GM18519 (cell line): ENCODE data around the gene ADAT2.

Experiments used
- ATAC-seq: cut with Tn5 transposase; IDR thresholded peaks from one replicate; pipeline ENCODE4 v1.9.1; 2021; ENCODE audit warnings: mild to moderate bottlenecking, moderate library complexity; ENCODE audit not compliant: unreplicated experiment, low FRiP score

ADAT2 gene

DNA sequence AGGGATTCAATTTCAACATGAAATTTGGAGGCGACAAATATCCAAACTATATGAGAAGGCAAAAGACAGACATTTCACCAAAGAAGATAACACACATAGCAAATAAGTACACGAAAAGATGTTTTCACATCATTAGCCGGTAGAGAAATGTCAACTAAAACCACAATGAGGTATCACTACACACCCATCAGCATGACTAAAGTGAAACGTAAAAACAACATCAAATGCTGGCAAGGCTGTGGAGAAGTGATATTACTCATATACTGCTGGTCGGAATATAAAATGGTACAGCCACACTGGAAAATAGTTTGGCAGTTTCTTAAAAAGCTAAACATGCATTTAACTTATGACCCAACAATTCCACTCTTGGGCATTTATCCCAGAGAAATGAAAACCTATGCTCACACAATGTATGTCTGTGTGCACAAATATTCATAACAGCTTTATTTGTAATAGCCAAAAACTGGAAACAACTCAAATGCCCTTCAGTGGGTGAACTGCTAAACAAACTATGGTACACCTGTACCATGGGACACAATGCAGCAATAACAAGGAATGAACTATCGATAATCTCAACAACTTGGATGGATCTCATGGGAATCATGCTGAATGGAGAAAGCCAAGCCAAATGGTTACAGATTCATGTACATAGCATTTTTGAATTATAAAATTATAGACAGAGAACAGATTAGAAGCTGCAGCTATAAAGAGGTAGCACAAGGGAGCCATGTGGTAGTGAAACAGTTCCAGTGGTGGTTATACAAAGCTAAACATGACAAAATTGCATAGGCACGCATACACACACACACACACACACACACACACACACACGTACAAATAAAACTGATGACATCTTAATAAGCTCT is 8.6 kb downstream of the ADAT2 start:
- no peak for ATAC-seq

DNA sequence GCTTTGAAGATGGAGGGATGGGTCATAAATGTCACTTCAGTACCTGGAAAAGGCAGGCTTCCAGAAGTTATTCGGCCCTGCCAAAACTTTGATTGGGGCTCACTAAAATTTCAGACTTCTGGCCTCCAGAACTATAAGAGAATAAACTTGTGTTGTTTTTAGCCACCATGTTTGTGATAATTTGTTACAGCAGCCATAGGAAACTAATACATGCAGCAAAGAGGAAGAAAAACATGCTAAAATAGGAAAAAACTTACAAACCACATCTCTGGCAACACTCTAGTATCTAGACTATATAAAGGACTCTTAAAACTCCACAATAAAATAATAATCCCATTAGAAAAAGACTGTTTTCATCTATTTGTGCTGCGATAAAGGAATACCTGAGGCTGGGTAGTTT is 9.5 kb downstream of the ADAT2 start:
- ATAC-seq = no peak

DNA sequence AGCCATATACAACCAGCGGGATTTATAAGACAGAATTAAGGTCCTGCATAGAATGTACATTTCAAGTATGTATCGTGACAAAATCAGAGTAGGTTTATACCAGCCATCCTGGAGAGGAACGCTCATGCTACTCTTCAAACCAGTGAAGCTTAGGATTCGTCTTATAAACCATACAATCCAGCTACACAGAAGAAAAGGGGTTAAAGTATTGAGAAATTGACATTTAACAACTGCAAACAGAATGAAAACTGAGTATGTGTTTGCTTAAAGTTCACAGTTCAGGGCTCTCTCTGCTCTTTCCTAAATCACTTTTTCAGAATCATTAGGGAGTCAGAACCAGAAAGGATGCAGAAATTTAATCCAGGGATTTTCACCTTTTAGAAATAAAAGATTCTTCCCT is 17.9 kb downstream of the ADAT2 start:
- no peak for ATAC-seq

DNA sequence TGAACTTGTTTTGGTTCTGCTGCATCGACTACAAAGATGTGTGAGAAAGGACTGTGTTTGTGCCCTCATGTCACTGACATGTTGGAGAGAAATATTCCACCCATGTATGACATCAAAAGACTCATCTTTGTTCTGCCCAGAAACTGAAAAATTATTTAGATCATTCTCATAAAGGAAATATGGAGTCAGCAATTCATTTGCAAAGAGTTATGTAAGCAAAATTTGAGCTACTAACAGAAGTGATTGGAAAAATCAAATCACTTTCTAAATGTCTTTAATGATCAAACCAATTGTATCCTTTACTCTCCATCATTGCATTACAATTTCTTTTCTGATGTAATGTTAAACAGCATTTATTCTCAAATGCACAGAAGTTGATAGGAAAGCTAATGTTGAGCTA is 19.3 kb downstream of the ADAT2 start:
- no peak for ATAC-seq

DNA sequence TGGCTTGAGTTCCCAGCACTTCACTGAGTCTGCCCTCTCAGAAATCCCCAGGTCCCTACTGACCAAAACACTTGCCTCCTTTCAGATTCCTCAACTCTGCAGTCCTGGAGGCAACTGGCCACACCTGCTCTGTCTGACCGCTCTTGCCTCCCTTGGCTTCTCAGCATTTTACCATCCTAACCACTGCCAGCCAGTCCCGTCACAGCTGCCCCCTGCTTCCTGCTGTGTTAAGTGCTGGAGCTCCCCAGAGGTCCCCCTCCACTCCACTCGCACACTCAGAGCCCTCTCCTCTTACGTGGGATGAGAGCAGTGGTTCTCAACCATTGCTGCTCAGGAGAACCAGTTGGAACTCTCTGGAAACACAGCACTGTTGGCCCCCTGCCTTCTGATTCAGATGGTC is 20.5 kb downstream of the ADAT2 start:
- ATAC-seq = no peak

DNA sequence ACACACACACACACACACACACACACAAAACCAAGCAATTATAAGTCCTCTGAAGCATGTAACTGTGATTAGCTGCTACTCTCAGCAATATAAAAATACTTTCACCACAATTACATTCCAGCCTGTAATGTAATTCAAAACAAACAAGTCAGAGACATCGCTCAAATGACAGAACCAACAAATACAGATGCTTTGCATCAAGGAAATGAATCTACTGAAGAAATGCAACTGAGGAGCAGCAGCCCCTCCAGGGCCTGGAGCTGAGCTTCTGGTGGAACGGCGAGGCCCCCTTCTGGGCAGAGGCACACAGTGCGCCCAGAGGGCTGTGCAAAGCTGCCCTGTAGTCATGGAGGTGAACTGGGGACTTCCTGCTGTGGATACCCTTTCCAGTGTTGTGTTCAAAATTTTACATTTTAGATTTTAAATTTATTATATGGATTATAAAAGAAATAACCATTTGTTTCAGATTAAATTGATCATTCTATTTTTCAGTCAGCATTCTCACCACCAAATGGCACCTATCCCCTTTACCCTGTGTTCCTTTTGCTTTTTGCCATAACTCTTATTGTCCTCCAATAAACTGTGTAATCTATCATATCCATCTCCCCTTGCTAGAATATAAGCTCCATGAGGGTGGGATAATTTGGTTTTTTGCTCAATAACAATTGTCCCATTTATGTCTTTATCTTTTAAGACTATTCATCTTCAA is 23.2 kb downstream of the ADAT2 start:
- ATAC-seq = peak; percentile 99

DNA sequence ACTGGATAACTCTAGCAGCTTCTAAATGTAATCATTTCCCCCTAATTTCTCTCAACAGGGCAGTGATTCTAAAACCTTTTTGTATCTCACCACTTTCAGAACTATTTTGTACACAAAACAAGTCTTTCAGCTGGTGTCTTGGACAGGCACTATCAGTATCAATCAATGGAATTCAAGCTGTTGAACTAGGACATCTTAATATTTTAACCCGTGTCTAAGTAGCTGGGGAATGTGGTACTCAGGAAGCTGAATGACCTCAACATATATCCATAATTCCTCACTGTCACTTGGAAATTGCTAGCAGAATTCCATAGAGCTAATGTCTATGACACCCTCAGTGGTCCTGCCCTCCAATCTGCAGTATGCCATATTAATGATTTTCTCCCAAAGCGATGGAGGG is 24.5 kb downstream of the ADAT2 start:
- no peak for ATAC-seq

DNA sequence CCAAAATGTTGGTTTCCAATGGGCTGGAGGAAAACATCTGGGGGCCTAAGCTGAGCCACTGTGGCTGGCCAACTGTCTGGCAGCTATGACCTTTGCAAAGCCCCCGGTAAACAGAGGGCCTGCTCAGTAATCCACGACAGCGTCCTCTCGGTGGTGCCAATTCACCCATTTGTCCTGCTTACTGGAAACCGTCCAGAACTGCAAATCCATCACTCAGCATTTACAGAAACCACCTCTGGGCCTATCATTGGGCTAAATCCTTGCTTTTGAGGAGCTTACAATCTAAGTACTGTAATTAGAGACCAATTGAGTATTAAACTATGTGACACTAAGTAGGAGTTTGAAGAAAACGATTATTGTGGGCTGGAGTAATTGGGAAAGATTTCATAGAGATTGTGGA is 31.0 kb downstream of the ADAT2 start:
- ATAC-seq = no peak

DNA sequence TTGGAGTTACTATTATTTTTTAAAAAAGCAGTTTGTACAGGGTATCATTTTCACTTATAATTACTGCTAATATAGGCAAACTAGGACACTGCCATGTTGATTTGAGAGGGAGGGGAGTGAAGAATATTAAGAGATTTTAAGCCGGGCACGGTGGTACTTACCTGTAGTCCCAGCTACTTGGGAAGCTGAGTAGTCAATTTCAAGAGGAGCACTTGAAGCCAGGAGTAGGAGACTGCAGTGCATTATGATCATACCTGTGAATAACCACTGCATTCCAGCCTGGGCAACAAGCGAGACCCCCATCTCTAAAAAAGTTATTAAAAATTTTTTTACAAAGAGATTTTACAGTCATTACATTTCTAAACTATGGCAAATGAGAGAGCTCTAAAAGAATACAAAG is 35.7 kb downstream of the ADAT2 start:
- ATAC-seq = no peak

DNA sequence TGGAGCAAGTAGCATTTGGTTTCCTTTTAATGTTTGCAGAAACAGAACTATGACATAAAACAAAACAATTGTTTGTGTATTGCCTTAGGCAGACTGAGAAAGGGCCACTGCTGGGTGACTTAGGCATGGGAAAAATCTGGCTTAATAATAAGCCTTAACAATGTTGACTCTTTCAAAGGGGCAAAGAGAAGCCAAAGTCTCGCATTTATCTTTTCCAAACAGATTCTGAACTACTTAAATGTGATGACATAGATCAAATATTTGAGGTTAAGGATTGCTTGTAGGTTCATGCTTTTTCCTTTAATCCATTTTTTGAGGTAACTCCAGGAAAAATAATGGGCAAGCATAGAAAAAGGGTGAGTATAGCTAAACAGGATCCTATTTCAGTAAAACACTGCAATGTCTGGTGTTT is 39.6 kb downstream of the ADAT2 start:
- ATAC-seq = no peak

DNA sequence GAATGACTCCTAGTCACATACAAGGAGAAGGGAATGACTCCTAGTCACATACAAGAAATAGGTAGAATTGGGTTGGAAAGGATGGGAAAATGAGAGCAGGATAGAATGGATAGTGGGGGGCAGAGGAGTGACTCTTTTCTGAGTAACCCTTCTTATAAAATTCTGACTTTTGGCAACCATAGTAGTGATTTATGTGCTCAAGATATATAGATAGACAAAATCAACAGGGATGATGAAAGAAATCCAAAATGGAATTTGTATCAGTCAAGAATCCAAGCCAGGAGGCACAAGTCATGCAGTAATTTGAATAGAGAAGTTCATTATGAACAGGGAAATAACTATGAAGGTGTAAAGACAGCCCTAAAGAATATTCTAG is 41.7 kb downstream of the ADAT2 start:
- ATAC-seq = no peak

DNA sequence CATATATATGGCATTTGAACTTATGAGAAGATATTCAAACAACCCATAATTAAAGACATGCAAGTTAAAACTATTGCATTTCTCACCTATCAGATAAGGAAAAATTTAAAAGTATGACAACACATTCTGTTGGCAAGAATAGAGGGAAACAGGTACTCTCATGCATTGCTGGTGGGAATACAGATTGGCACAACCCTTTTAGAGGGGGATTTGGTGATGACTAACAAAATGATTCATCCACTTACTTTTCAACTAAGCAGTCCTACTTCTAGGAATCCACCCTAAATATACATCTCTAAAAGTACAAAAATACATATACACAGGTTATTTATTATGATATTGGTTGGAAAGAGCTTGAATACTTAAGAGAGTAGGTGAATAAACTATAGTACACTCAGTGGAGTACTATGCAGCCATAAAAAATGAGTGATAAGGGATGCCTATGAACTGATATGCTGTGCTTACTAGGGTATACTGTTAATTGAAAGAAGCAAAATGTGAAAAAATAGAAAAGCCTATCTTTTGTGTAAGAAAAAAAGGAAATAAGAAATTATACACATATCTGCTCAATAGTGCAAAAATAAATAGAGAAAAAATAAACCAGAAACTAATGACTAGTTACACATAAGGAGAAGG is 42.2 kb downstream of the ADAT2 start:
- no peak for ATAC-seq

DNA sequence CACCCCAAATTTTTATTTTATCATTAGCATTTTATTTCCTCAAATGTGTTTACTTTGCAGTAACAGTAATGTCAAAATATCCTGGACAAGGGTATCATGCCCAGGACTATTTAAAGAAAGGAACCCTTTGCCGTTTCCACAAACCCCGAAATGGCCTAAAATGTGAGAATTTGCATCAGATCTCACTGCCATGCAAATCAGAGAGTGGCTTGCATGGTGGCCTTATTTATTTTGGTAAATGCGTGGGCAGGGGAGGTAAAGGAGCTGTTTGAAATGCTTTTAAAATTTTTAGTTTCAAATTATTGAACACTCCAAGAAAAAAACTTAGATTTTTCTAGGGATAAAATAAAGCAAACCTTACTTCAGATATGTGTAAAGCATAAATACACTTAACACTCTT is 43.8 kb downstream of the ADAT2 start:
- ATAC-seq = peak; percentile 67

DNA sequence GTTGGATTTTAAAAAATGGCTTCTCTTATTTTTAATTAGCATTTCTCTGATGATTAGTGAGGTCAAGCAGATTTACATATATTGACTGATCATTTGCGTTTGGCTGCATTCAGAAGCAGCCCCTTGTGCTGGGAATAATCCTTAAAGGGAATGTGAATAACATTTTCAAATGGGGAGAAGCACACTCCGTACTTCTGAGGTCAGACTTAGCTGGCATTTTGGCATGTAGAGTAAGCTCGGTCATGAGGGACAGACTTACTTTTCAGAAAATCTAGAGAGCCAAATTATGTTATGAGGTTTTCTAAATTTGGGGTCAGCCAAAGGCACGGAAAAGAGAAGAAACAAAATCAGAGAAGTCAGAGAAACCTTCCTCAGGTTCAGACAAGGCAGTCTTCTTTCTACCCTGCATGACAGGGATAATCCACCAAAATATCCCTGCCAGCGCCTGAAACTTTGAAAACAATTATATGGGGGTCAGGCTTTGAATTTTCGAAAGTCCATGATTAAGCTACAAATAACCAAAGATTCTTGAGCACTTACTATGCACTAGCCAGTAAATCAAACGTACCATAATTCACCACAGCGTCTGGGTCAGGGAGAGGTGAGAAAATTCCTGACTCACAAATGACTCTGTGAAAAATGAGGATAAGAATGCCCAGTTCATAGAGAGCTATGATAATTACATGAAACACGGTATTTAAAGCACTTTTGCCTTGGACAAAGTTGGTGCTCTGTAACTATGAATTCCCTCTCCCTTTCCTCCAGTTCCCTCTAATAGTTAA is 44.9 kb downstream of the ADAT2 start:
- no peak for ATAC-seq

DNA sequence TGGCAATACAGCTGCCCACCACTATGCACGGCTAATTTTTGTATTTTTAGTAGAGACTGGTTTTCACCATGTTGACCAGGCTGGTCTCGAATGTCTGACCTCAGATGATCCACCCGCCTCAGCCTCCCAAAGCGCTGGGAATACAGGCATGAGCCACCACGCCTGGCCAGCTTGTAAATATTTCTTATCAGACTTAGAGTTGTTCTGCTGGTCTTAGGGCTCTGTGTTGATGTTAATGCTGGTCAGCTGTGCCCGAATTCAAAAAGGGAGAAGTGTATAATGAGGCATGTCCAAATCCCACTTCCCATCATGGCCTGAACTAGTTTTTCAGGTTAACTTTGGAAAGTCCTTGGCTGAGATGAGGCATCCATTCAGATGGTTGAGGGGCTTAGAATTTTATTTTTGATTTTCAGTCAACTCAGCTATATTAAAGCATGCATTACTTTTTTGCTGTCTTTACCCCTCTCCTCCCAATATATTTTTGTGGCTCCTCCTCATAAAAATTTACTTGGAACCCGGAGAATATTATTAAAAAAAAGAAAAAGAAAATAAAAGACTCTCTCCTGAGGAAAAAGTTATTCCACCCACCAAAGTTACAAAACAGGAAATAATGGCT is 47.7 kb downstream of the ADAT2 start:
- ATAC-seq = no peak

DNA sequence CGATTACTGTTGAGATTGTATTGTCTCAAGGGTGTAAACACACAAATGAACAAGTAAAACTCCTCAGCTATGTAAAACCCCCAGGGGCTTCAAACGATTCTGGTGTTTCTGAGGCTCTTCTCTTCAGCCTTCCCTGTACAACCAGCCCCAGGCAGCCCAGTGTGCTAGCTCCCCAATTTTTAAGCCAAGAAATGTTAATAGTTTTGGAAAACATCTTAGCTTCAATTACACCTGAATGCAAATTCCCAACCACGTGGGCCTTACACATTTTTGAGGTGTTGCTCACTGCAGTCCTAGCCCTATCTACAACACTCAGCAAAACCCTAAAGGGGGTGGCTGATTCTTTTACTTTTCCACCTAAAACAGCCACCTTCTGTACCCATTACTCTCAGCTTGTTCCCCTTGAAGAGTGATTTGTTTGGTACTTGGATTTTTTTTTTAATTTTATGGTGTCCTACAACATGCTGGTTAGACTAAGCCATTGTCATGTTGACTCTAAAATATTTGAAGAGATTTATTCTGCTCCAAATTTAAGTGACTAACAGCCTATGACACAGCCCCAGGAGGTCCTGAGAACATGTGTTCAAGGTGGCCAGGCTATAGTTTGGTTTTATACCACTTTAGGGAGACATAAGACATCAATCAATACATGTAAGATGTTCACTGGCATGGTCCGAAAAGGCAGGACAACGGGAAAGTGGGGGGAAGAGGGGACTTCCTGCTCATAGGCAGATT is 48.7 kb downstream of the ADAT2 start:
- ATAC-seq = no peak

DNA sequence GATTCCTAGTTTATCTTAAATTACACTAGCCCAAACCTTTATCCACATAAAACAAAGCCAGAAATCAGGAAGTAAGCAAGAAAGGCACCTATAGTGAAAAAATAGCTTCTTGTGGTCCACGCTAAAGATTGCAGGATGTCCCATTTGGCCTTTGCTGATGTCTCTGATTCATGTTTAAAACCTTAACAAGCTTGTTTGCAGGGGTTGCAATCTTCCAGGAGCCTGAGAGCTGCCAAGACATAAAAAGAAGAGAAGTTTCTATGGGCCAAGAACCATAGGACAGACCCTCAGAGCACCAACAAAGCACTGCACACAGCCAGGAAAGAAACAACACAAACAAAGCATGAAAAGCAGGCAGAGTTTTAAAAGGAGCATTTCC is 49.4 kb downstream of the ADAT2 start:
- ATAC-seq = no peak

DNA sequence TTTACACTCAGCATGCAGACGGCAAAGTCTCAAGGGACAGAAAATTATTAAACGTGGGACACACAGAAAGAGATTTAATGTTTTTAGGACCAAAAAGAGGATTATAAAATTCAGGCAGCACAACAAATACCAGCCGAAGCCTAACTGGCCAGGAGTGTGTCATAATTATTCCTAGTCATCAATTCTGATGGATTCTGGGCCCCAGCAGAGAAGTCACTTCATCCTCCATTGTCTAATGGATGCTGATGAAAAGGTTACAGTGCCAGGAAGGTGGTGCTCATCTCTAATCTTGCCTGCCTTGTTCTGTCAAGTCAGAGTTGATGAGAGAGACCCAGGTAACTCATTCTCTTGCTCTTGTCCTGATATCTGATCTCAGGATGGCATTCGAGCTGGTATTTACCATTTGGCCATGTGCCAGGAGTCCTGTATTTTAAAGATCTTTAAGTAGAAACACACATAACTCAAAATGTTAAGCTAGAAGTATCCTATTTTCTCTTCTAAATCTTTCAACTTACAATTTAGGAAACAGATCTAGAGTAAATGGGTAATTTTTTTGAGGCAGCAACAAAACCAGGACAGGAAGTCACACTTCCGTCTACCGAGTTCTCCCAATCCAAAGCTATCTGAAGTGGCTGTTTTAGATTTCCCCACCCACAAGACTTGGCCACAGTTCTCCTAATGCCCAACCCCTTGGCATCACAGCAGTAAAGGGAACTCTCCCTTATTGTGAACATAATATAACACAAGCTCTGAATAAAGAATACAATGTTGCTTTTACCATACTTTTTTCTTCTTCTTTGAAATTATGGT is 50.0 kb downstream of the ADAT2 start:
- no peak for ATAC-seq

DNA sequence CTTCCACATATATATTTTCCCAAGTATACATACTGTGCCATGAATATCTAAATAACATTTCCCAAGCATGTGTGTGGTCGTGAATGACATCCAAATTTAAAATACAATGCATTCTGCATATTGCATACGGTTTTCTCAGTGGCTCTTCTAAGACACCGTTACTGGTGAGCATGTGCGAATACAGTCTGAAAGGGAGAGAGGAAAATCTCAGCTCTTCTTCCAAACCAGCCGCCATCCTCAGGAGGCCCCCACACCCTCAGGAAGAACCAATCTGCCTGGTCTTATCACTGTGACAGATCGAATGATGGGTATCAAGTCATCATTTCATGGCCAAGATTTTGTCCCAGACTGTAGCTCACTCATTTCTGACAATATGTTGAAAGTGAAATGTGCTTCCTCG is 50.7 kb downstream of the ADAT2 start:
- no peak for ATAC-seq
